ENCODE data around the gene LRRC34. TPM values are rescaled to one million over a fixed set of nuclear protein-coding genes. Genes with fewer than 3 reads are reported as not detected.

LRRC34 gene
- polyA plus RNA-seq, 2 of the 4 experiments (the other 2 are of a cell fraction), result not detected

- CTCF ChIA-PET, result no interaction called here
- FAIRE-seq (no peak), DNase-seq (ENCODE audit: low read depth in 1 of 2, low spot score in 1 of 2) (peak; percentile 33 to 73), ATAC-seq (peak; percentile 38 to 40)
- peaks cover 6% of the 10 kb centered on the region; the same call in 2 of the 3 replicates for H3K4me1 ChIP-seq
- POLR2A ChIA-PET, result no interaction called here
- TF ChIP-seq, protein P1, sequence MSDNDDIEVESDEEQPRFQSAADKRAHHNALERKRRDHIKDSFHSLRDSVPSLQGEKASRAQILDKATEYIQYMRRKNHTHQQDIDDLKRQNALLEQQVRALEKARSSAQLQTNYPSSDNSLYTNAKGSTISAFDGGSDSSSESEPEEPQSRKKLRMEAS (IDR thresholded peaks at IDR 0.05), result peak; percentile 77
- no peak for TF ChIP-seq MAFK (IDR thresholded peaks at IDR 0.05; ENCODE audit: partially characterized antibody)
- TF ChIP-seq POLR2A (IDR thresholded peaks at IDR 0.05; ENCODE audit: low read length), result peak; percentile 56
- TF ChIP-seq HDAC2 (IDR thresholded peaks at IDR 0.05), result no peak
- TF ChIP-seq CHD2 (IDR thresholded peaks at IDR 0.05; ENCODE audit: low read length, partially characterized antibody), result peak; percentile 68
- TF ChIP-seq, protein P2, sequence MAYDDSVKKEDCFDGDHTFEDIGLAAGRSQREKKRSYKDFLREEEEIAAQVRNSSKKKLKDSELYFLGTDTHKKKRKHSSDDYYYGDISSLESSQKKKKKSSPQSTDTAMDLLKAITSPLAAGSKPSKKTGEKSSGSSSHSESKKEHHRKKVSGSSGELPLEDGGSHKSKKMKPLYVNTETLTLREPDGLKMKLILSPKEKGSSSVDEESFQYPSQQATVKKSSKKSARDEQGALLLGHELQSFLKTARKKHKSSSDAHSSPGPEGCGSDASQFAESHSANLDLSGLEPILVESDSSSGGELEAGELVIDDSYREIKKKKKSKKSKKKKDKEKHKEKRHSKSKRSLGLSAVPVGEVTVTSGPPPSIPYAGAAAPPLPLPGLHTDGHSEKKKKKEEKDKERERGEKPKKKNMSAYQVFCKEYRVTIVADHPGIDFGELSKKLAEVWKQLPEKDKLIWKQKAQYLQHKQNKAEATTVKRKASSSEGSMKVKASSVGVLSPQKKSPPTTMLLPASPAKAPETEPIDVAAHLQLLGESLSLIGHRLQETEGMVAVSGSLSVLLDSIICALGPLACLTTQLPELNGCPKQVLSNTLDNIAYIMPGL (CRISPR knock-in tag; IDR thresholded peaks at IDR 0.05; ENCODE audit: borderline replicate concordance), result peak; percentile 74; the same call in 1 of the 2 replicates
- peak; percentile 68 for TF ChIP-seq REST (IDR thresholded peaks at IDR 0.05)
- peak; percentile 93 for TF ChIP-seq PHF8 (IDR thresholded peaks at IDR 0.05; ENCODE audit: borderline replicate concordance, low read depth)
- TF ChIP-seq HOXB5 (CRISPR knock-in tag; IDR thresholded peaks at IDR 0.05), result peak; percentile 30; the same call in 1 of the 2 replicates
- TF ChIP-seq HEYL (CRISPR knock-in tag; IDR thresholded peaks at IDR 0.05), result no peak
- no peak for TF ChIP-seq RFX5 (IDR thresholded peaks at IDR 0.05)
- no peak for TF ChIP-seq CBX2 (IDR thresholded peaks at IDR 0.05; ENCODE audit: borderline replicate concordance, low read depth)
- no peak for TF ChIP-seq TP53 (CRISPR knock-in tag; IDR thresholded peaks at IDR 0.05)
- 0 out of 2 replicates have a peak, but pooled peaks have one; percentile 21 for TF ChIP-seq E2F6 (IDR thresholded peaks at IDR 0.05; ENCODE audit: borderline replicate concordance, low read depth)
- TF ChIP-seq PBX3 (IDR thresholded peaks at IDR 0.05), result no peak; the same call in 1 of the 2 replicates
- 0 out of 3 replicates have a peak, but pooled peaks have one; percentile 39 for TF ChIP-seq BCL3 (IDR thresholded peaks at IDR 0.05)
- peak in 1 of 2 experiments; percentile 71; a peak in 3 of 5 replicates for TF ChIP-seq JUN (IDR thresholded peaks at IDR 0.05)
- no peak for TF ChIP-seq CHD4 (IDR thresholded peaks at IDR 0.05; ENCODE audit: borderline replicate concordance)
- no peak for TF ChIP-seq MAZ (IDR thresholded peaks at IDR 0.05; ENCODE audit: borderline replicate concordance, low read depth, low read length)
- TF ChIP-seq RNF2 (IDR thresholded peaks at IDR 0.05; ENCODE audit: borderline replicate concordance, low read depth), result peak; percentile 52; the same call in 1 of the 2 replicates
- H3K27ac ChIP-seq, result peak within 1 kb of the TSS; percentile 75 to 96
- peaks cover 4% of the 10 kb centered on the region; the same call in 1 of the 3 replicates for H3K9me3 ChIP-seq
- peak within 1 kb of the TSS; percentile 55 for H3K4me3 ChIP-seq
- H3K4me2 ChIP-seq, result peak within 1 kb of the TSS; percentile 65
- under 1% methylated on average over 26 of the region's 51 CpGs for WGBS (ENCODE audit: missing lambda C conversion rate)
Observed at GRCh38 chr3:169769287-169770181, 43.2 kb downstream of the LRRC34 start, which contains the start of gene ACTRT3. Gene ACTRT3, minus strand, starts transcription at chr3:169769561. Its CDS starts 41 bp downstream, at chr3:169769520.
